Astrocyte (in vitro differentiated cells and primary cell): ENCODE results near the gene SRSF9. TPM values are rescaled to one million over a fixed set of nuclear protein-coding genes. Genes with fewer than 3 reads are reported as not detected.
"Not testable (repeated sequence)": the region's sequence is repeated elsewhere in the genome, so short reads cannot be mapped to it uniquely, and the experiment has no call there.

Experiments used
- DNase-seq: peaks from one replicate; pipeline ENCODE4 v3.0.0-alpha.2; 2010; ENCODE audit warnings: low read depth
- FAIRE-seq: peaks from 2 replicates; lab custom pipeline; 2011; peaks lifted over from hg19 to GRCh38; lab: Jason Lieb, UNC
- H2AFZ ChIP-seq: 2 replicates; pipeline ENCODE4 v1.6.0; 2012; ENCODE audit warnings: low read depth, low read length, inconsistent platforms
- H3K27ac ChIP-seq: 2 replicates; pipeline ENCODE4 v1.5.1; 2011; ENCODE audit warnings: low read depth, low read length, inconsistent platforms
- H3K27me3 ChIP-seq: 2 replicates; pipeline ENCODE4 v1.6.0; 2011; ENCODE audit warnings: low read length, inconsistent platforms; ENCODE audit not compliant: insufficient read depth
- H3K36me3 ChIP-seq: 2 replicates; pipeline ENCODE4 v1.5.1; 2011; ENCODE audit warnings: low read length, inconsistent platforms; ENCODE audit not compliant: insufficient read depth
- H3K4me1 ChIP-seq: 2 replicates; pipeline ENCODE4 v1.5.1; 2011; ENCODE audit warnings: low read length, inconsistent platforms; ENCODE audit not compliant: insufficient read depth
- H3K4me2 ChIP-seq: 2 replicates; pipeline ENCODE4 v1.6.0; 2012; ENCODE audit warnings: low read length, inconsistent platforms
- H3K4me3 ChIP-seq: 2 replicates; pipeline ENCODE4 v1.5.1; 2011; ENCODE audit warnings: low read depth, mild to moderate bottlenecking, low read length, inconsistent platforms; ENCODE audit not compliant: insufficient read depth
- H3K79me2 ChIP-seq: 2 replicates; pipeline ENCODE4 v1.6.0; 2012; ENCODE audit warnings: mild to moderate bottlenecking, low read length, inconsistent platforms; ENCODE audit not compliant: insufficient read depth
- H3K9ac ChIP-seq: 2 replicates; pipeline ENCODE4 v1.6.0; 2012; ENCODE audit warnings: mild to moderate bottlenecking, low read length, inconsistent platforms
- H3K9me3 ChIP-seq: 2 replicates; pipeline ENCODE4 v1.5.1; 2012; ENCODE audit warnings: low read depth, mild to moderate bottlenecking, low read length, inconsistent platforms; ENCODE audit not compliant: insufficient read depth
- H4K20me1 ChIP-seq: 2 replicates; pipeline ENCODE4 v1.6.0; 2012; ENCODE audit warnings: low read length, inconsistent platforms; ENCODE audit not compliant: insufficient read depth
- H3K27ac Mint-ChIP-seq: one replicate; pipeline ENCODE4 v1.8.0; 2021; ENCODE audit warnings: mild to moderate bottlenecking, mixed read lengths; ENCODE audit not compliant: unreplicated experiment
- H3K27me3 Mint-ChIP-seq: one replicate; pipeline ENCODE4 v1.8.0; 2021; ENCODE audit warnings: low read depth, mixed read lengths; ENCODE audit not compliant: unreplicated experiment
- H3K36me3 Mint-ChIP-seq: one replicate; pipeline ENCODE4 v1.8.0; 2021; ENCODE audit warnings: low read depth, mixed read lengths; ENCODE audit not compliant: unreplicated experiment
- H3K4me1 Mint-ChIP-seq: one replicate; pipeline ENCODE4 v1.8.0; 2021; ENCODE audit warnings: low read depth, mixed read lengths; ENCODE audit not compliant: unreplicated experiment
- H3K4me3 Mint-ChIP-seq: one replicate; pipeline ENCODE4 v1.8.0; 2021; ENCODE audit warnings: mild to moderate bottlenecking, moderate library complexity, mixed read lengths; ENCODE audit not compliant: unreplicated experiment
- H3K9me3 Mint-ChIP-seq: one replicate; pipeline ENCODE4 v1.8.0; 2021; ENCODE audit warnings: mild to moderate bottlenecking, mixed read lengths; ENCODE audit not compliant: unreplicated experiment
- EZH2 ChIP-seq: IDR thresholded peaks from 2 replicates; pipeline ENCODE4 v1.6.1; 2012; ENCODE audit warnings: mild to moderate bottlenecking, low read length, inconsistent platforms; ENCODE audit not compliant: insufficient read depth
- total RNA-seq: library from RNA; stranded (reverse); gene quantifications from 2 replicates; pipeline ENCODE4 v1.2.1, GENCODE V29; 2021
- TF ChIP-seq, protein P1 (sequence below): IDR thresholded peaks from 2 replicates; pipeline ENCODE4 v1.5.1; 2011; ENCODE audit warnings: low read depth, mild to moderate bottlenecking, inconsistent platforms, low read length, moderate library complexity; ENCODE audit not compliant: insufficient read depth

Gene SRSF9
- total RNA-seq, 1 donor from 2014 or later: 223 TPM

DNA sequence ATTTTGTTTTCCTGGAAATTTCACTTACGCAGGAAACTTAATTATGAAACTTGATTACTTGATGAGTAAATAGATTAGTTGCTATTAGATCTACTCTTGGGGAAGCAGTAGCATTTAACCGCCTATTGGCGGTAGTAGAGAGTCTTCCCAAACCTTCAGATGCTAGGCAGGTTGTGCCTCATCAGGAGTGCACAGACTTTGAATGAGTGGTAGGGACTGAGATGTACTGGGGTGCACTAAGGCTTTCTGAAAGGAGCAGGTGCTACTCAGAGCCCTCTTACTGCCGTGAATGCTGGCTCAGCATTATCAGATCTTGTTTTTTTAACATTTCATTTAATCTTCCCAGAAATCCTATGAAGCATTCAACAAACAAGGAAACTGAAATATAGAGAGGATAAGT, 15.6 kb downstream of the SRSF9 start:
- H3K4me1 ChIP-seq: no peaks in the 10 kb centered on the region
- no peak overlapping the region for H3K4me3 Mint-ChIP-seq
- H3K27ac Mint-ChIP-seq: no peak overlapping the region
- H3K27me3 Mint-ChIP-seq: no peaks in the 10 kb centered on the region
- no peaks in the 10 kb centered on the region for H3K4me1 Mint-ChIP-seq
- peaks cover 24% of the 10 kb centered on the region for H3K36me3 ChIP-seq
- no peak overlapping the region for H3K4me2 ChIP-seq
- FAIRE-seq: no peak
- no peak overlapping the region for H3K27ac ChIP-seq
- H3K9me3 Mint-ChIP-seq: no peaks in the 10 kb centered on the region
- H3K9me3 ChIP-seq: no peaks in the 10 kb centered on the region
- DNase-seq: no peak
- no peak overlapping the region for H3K9ac ChIP-seq
- H4K20me1 ChIP-seq: peaks cover 34% of the 10 kb centered on the region
- TF ChIP-seq, protein P1, sequence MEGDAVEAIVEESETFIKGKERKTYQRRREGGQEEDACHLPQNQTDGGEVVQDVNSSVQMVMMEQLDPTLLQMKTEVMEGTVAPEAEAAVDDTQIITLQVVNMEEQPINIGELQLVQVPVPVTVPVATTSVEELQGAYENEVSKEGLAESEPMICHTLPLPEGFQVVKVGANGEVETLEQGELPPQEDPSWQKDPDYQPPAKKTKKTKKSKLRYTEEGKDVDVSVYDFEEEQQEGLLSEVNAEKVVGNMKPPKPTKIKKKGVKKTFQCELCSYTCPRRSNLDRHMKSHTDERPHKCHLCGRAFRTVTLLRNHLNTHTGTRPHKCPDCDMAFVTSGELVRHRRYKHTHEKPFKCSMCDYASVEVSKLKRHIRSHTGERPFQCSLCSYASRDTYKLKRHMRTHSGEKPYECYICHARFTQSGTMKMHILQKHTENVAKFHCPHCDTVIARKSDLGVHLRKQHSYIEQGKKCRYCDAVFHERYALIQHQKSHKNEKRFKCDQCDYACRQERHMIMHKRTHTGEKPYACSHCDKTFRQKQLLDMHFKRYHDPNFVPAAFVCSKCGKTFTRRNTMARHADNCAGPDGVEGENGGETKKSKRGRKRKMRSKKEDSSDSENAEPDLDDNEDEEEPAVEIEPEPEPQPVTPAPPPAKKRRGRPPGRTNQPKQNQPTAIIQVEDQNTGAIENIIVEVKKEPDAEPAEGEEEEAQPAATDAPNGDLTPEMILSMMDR: peak; percentile 59
- no peak for TF ChIP-seq EZH2
- H3K4me3 ChIP-seq: no peak overlapping the region
- peaks cover 6% of the 10 kb centered on the region for H3K36me3 Mint-ChIP-seq
- H3K27me3 ChIP-seq: no peaks in the 10 kb centered on the region
- H3K79me2 ChIP-seq: peaks cover 40% of the 10 kb centered on the region
- no peak overlapping the region for H2AFZ ChIP-seq

DNA sequence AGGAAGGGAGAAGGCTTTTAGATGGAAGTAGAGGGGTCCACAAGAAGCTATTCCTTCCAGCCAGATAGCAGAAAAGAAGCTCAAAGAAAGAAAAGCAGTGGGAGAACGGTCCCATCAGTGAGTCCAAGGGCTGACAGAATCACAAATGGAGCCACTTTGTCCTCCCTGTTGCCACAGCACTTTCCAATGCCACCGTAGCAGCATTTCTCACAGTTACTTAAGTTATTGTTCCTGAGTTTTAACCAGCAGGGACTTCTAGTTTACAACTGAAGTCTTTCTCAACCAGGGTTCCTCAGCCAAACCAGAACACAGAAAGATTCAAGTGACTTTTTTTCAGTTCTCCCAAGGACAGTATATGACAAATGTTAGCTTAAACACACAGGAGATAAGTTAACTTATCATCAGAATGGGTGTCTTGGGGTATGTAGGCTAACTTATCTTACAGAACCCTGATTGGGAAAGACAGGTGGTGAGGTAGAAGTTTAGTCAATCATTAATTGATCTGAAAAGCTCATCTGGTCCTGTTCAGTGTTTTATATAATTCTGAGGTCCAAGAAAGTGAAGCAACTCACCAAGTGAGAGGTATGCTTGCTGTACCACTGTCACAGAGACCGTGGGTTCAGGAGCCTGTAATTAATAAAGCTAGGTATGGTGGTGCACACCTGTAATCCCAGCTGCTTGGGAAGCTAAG, 16.3 kb downstream of the SRSF9 start:
- Mint-ChIP-seq H3K27ac (no peak overlapping the region), H3K4me1 (no peaks in the 10 kb centered on the region), H3K27me3 (no peaks in the 10 kb centered on the region), H3K9me3 (no peaks in the 10 kb centered on the region), H3K36me3 (peaks cover 6% of the 10 kb centered on the region), H3K4me3 (no peak overlapping the region)
- FAIRE-seq (no peak), DNase-seq (no peak)
- Histone ChIP-seq H3K27ac (no peak overlapping the region), H3K27me3 (no peaks in the 10 kb centered on the region), H3K9ac (no peak overlapping the region), H3K4me1 (no peaks in the 10 kb centered on the region), H3K36me3 (peaks cover 20% of the 10 kb centered on the region), H4K20me1 (peaks cover 34% of the 10 kb centered on the region), H3K4me2 (no peak overlapping the region), H3K9me3 (no peaks in the 10 kb centered on the region), H3K4me3 (no peak overlapping the region), H3K79me2 (peaks cover 47% of the 10 kb centered on the region), H2AFZ (no peak overlapping the region)
- TF ChIP-seq, protein P1: no peak
- no peak for TF ChIP-seq EZH2

DNA sequence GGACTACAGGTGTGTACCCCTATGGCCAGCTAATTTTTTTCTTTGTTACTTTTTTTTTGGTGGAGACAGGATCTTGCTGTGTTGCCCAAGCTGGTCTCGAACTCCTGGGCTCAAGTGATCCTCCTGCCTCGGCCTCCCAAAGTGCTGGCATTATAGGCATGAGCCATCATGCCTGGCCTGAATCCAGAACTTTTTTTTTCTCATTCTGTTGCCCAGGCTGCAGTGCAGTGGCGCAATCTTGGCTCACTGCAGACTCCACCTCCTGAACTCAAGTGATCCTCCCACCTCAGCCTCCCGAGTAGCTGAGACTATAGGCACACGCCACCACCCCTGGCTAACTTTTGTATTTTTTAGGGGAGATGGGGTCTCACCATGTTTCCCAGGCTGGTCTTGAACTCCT, 17.0 kb downstream of the SRSF9 start:
- H3K27ac Mint-ChIP-seq, H3K4me1 Mint-ChIP-seq, H3K9me3 Mint-ChIP-seq, H3K9ac ChIP-seq, H3K4me3 ChIP-seq, H3K4me2 ChIP-seq, FAIRE-seq, H3K4me1 ChIP-seq, H3K36me3 Mint-ChIP-seq, H3K4me3 Mint-ChIP-seq, H3K27ac ChIP-seq, H3K27me3 Mint-ChIP-seq, H3K27me3 ChIP-seq, H3K9me3 ChIP-seq, DNase-seq, H2AFZ ChIP-seq: not testable (repeated sequence)
- Histone ChIP-seq H3K79me2 (peaks cover 54% of the 10 kb centered on the region), H3K36me3 (peaks cover 16% of the 10 kb centered on the region), H4K20me1 (peaks cover 40% of the 10 kb centered on the region)
